Sciatic nerve (tissue), 2 donors: Measurements from ENCODE around the gene FBXO48. TPM values are rescaled to one million over a fixed set of nuclear protein-coding genes. Genes with fewer than 3 reads are reported as not detected.

Experiments used
- ATAC-seq: fragments of 200-7000 bp; cut with Tn5 transposase; one replicate; pipeline ENCODE4 v1.9.1; 2020; ENCODE audit warnings: mild to moderate bottlenecking, moderate library complexity
- DNase-seq: peaks from one replicate; pipeline ENCODE4 v3.0.0-alpha.2; 2020; ENCODE audit warnings: low spot score
- intact Hi-C: fragments of 100-400 bp; cut with DNase I; formaldehyde crosslinking; loops from one replicate; pipeline ENCODE4 v1.14.2; 2022
- total RNA-seq: library from RNA; stranded (reverse); fragmentation: NEBNext Ultra II Directional; extraction: Animal tissue kit (Norgen Biotek cat#: 25700); gene quantifications from one replicate; pipeline ENCODE4 v1.2.1, GENCODE V29; 2021
- donor health status: DM: no; HTN: no; CAD: no.
- donor health status: DM: no; HTN: no; CAD: no.

The FBXO48 gene
- total RNA-seq, 1 donor from 2014 or later: 2.1 TPM

- intact Hi-C loops: no loop called here
- DNase-seq: no peak
- no peak for ATAC-seq
Observed at GRCh38 chr2:68475576-68475975, 8.5 kb upstream of the FBXO48 start.

GRCh38 chr2:68475110-68475509, 8.0 kb upstream of the FBXO48 start:
- intact Hi-C loops: no loop called here
- no peak for DNase-seq
- no peak for ATAC-seq

- ATAC-seq (no peak), DNase-seq (no peak)
- intact Hi-C loops: no loop called here
Observed at GRCh38 chr2:68472796-68473414, 5.8 kb upstream of the FBXO48 start.

GRCh38 chr2:68471385-68471784, 4.3 kb upstream of the FBXO48 start:
- ATAC-seq (no peak), DNase-seq (no peak)
- intact Hi-C loops: no loop called here

GRCh38 chr2:68469935-68470334, 2.8 kb upstream of the FBXO48 start:
- intact Hi-C loops: no loop called here
- DNase-seq: no peak
- ATAC-seq: no peak

- no peak for ATAC-seq
- no peak for DNase-seq
- intact Hi-C loops: no loop called here
Observed at GRCh38 chr2:68468801-68469200, 1.7 kb upstream of the FBXO48 start.

GRCh38 chr2:68466778-68467076, 367 bp downstream of the FBXO48 start:
- ATAC-seq (peak; percentile 45), DNase-seq (no peak)
- intact Hi-C loops: no loop called here

GRCh38 chr2:68466361-68466777, 725 bp downstream of the FBXO48 start:
- intact Hi-C loops: no loop called here
- ATAC-seq (no peak), DNase-seq (no peak)

GRCh38 chr2:68465081-68465916, 1.8 kb downstream of the FBXO48 start:
- ATAC-seq (no peak), DNase-seq (no peak)
- intact Hi-C loops: no loop called here

GRCh38 chr2:68464651-68465050, 2.4 kb downstream of the FBXO48 start:
- ATAC-seq (no peak), DNase-seq (no peak)
- intact Hi-C loops: no loop called here

GRCh38 chr2:68463287-68463877, 3.7 kb downstream of the FBXO48 start:
- intact Hi-C loops: no loop called here
- ATAC-seq: no peak
- DNase-seq: no peak

- DNase-seq: no peak
- no peak for ATAC-seq
- intact Hi-C loops: no loop called here
Observed at GRCh38 chr2:68458981-68459380, 8.1 kb downstream of the FBXO48 start.

- ATAC-seq: no peak
- intact Hi-C loops: no loop called here
- DNase-seq: no peak
Observed at GRCh38 chr2:68456198-68456597, 10.9 kb downstream of the FBXO48 start.

GRCh38 chr2:68454719-68455118, 12.4 kb downstream of the FBXO48 start:
- intact Hi-C loops: no loop called here
- no peak for DNase-seq
- ATAC-seq: no peak

- DNase-seq (no peak), ATAC-seq (no peak)
- intact Hi-C loops: no loop called here
Observed at GRCh38 chr2:68453761-68454360, 13.2 kb downstream of the FBXO48 start.

GRCh38 chr2:68452158-68452900, 14.8 kb downstream of the FBXO48 start:
- ATAC-seq: no peak
- no peak for DNase-seq
- intact Hi-C loops: no loop called here

GRCh38 chr2:68448671-68449653, 18.1 kb downstream of the FBXO48 start:
- peak; percentile 61 for ATAC-seq
- no peak for DNase-seq

GRCh38 chr2:68447118-68447517, 20.0 kb downstream of the FBXO48 start:
- no peak for DNase-seq
- intact Hi-C loops: no loop called here
- ATAC-seq: no peak

More at GRCh38 chr2:68448671-68449653, 18.1 kb downstream of the FBXO48 start:
- intact Hi-C loops: no loop called here
